ENCODE measurements around the gene PRKCA.
"Not testable (repeated sequence)": the region's sequence is repeated elsewhere in the genome, so short reads cannot be mapped to it uniquely, and the experiment has no call there.

PRKCA gene

DNA sequence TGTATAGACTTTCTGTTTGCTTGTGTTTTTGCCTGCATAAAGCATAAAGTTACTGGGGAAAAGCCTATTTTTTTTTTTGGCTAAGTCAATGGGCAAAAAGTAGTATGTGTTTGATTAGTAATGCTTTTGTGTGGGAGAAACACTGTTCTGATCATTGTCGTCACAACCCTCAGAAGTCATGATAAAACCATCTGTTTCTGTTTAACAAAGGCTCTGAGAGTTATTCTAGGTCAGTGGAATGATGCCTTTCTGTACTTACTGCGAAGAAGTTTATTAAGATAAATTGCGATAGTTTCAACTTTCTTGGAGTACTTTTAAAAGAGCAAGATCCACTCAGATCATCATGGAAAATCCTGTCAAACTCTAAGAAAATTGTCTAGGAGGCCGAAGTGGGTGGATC, 80.9 kb downstream of the PRKCA start:
- DNase-seq (ENCODE audit: low read depth in 3 of 3), result no peak

DNA sequence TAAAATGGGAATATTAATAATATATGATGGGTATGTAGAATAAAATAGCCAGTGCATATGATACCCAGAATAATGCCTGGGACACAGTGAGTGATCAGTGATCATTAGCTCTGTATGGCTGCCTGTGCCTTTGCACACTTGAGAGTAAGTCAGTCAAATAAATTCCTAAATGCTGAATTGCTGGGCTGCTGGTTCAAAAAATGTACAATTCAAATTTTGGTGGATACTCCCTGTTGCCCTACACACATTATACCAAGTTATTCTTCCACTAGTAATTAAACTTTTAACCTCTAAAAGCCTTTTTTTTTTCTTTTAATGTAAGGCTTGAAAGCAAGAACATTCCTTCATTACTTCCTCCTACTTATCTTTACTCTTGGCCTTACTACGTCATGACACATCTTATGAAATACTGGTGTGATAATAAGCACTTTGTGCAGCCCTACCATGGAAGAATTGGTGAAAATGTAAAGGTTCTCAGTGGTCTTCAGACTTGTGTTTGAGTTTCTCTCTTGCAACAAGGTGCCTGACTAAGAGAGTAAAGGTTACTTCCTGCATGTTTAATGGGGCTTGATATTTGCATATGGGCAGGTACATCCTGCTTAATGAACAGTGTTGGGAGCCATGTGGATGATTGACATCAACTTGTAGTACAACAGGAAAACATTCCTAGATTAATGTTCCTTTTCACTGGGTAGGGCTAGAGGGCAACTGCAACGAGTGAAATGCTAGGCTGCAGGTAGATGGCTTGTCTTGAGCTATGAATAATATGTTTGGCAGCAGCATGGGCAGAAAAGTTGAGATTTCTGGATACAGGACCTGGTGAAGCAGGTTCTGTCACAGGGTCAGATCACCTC, 84.3 kb downstream of the PRKCA start:
- DNase-seq (ENCODE audit: low read depth in 3 of 3), result no peak

DNA sequence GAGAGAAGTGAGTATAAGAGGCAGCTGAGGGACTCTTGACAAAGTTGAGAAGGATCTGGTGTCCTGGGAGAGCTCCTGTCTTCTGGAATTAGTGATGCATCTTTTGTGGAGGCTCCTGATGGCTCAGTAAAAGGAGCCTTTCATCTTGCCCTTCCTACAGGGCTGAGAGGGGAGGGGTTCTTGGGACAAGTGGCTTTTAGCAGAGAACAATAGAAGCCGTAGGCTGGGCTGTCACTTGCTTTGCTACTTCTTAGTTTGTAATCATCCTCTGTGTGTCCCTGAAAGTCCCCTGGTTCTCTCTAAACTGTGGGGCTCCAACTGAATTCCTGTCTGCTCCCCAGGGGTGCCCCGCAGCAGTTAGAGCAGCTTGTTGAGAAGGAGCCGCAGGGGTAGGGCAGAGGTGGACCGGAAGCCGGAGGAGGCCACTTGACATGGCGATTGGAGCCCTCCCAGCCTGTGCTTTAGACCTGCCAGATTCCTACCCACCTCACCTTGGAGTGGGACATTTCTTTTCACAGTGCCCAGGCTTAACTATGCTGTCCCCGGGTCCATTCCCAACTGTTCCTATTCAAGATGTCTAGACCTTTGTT, 85.1 kb downstream of the PRKCA start:
- no peak for DNase-seq (ENCODE audit: low read depth in 3 of 3)

DNA sequence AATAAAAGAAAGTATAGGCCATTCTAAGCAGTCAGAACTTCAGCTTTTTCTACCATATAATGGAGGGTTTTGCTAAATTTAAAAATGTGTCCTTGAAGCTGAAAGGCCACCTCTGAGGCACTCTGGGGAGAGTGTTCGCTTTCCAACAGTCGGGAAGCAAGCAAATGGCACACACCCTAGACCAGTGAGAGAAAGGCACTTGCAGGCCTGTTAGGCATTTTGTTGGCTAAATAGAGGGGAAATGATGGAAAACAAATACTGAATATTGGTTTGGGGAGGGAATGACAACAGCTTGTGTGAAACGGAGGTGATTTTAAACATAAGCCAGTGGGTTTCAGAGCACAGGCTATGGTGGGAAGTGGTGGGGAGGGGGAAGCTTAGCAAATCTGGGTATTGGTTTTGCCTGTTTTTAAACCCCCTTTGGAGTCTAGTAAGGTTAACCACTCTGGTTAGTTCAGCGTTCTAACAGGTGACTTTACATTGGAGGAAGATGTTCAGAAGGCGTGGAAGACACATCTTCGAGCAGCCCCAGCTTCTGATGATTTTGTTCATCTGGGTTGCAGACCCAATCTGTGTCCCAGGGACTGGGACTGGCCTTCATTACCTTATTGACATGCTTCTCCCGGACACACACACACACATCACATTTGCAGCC, 90.5 kb downstream of the PRKCA start:
- DNase-seq (ENCODE audit: low read depth in 3 of 3), result no peak

DNA sequence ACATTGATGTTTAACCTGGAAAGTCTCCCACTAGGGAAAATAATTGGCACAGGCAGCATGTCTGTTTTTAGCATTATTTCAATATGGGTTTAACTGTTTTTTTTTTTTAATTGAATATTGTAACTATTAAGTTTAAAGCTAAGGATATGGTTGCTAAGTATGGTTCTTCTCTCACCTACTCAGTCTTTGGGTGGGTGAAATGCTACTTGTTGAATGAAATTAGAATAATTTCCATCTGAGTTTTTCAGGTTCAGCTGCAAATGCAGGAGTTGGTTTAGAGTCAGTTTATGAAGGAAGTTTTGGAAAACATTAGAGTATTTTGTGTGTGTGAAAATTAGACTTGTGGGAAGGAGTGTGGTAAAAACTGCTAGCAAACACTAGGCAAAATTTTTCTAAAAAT, 93.5 kb downstream of the PRKCA start:
- DNase-seq (ENCODE audit: low read depth in 3 of 3), result no peak

DNA sequence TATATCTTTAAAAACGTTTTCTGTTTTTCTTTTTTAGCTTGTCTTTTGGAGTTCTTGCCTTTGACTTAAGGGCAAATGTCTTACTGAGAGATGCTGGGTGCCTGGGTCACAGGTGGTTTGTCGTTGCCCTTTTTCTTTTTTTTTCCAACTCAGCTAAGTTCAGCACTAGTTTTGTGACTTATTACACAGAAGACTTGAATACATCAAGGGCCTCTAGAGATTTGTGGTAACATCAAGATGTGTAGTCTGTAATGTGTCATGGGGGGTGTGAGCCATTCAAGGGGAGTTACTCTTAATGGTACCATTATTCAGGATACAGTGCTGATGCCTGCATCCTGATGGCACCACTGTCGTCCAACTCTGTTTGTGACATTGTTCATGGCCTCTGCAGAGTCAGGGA, 95.1 kb downstream of the PRKCA start:
- DNase-seq (ENCODE audit: low read depth in 3 of 3), result no peak

DNA sequence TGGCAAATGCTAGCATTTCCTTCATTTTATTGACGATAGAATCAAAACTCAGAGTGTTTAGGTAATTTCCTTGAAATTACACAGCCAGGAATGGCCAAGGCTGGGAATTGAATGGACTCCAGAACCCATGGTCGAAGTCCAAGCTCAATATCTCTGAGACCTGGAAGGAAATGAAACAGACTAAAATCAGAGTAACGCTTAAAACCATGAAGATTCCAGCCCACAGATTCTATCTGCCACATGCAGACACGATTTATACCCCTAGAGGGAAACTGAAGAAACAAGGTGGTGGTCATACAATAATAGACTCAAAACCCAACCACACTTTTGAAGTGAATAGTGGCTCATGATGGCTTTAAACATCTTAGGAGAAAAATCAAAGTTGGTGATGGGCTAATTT, 95.6 kb downstream of the PRKCA start:
- no peak for DNase-seq (ENCODE audit: low read depth in 3 of 3)

DNA sequence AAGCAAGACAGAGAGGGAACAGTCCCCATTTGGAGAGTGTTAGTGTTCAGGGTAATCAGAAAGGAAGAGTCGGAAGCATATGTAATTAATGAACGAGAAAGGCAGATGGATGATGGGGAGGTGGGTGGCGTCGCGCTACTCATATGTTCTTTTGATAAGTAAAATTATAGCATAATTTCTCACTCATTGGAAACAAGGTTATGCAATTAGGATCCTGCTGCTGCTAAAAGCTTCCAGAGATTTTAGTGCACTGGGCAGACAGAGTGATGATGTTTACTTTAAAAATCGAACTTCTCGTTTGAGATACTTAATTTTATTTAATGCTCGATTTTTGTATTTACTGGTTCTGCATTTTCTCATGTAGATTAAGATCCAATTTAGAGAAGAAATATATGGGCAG, 96.2 kb downstream of the PRKCA start:
- DNase-seq (ENCODE audit: low read depth in 3 of 3), result no peak

DNA sequence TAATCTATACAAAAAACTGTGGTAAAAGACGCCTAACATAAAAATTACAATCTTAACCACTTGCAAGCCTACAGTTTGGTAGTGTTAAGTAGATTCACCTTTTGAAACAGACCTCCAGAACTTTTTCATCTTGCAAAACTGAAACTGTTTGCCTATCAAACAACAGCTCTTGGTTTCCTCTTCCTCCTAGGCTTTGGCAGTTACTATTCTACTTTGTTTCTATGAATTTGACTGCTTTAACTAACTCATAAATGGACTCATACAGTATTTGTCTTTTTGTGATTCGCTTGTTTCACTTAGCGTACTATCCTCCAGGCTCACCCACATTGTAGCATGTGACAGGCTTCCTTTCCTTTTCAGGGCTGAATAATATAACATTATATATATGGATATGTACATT, 97.0 kb downstream of the PRKCA start:
- DNase-seq (ENCODE audit: low read depth in 3 of 3), result no peak

DNA sequence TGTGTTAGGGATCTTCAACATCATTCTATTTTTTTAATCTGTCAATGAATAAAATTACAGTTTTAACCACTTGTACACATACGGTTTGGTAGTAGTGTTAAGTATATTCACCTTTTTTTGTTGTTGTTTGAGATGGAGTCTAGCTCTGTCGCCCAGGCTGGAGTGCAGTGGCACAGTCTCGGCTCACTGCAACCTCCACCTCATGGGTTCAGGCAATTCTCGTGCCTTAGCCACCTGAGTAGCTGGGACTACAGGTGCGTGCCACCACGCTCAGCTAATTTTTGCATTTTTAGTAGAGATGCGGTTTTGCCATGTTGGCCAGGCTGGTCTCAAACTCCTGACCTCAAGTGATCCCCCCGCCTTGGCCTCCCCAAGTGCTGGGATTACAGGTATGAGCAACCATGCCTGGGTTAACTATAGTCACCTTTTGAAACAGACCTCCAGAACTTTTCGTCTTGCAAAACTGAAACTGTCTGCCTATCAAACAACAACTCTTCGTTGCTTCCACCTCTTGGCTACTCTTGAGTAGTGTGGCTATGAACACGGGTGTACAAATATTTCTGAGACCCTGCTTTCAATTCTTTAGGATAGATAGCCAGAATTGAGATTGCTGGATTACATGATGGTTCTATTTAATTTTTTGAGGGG, 97.8 kb downstream of the PRKCA start:
- not testable (repeated sequence) for DNase-seq (ENCODE audit: low read depth in 3 of 3)

DNA sequence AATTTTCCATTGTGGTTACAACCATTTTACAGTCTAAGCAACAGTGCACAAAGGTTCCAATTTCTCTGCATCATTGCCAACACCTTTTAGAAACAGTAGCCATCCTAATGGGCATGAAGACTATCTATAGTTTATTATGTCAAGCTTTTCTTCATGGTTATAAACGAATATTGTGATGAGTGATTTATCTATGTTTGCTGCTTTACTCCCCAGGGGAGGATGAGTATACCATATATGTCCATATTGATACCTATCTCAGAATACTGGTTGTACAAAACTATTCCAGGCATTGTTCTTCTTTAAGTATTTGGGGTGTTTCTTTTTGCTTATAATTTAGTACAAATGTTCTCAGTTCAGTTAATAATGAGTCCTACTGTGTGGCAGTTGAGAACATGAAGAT, 98.3 kb downstream of the PRKCA start:
- DNase-seq (ENCODE audit: low read depth in 3 of 3), result no peak

DNA sequence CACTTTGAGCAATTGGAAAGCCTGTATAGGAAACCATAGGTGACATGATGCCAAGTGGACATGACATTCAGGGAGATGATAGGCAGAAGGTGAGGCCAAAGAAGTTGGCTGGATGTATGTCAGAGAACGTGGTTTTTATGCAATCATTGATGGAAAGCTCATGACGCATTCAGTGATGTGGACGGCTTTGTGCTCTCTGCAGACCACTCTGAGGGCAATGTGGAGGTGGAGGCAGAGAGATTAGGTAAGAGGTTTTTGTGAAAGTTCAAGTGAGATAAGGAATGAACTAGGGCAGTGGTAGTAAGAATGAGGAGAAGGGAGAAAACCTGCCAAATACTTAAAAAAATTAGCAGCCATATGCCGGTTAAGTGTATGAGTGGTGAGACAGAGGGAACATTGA, 99.0 kb downstream of the PRKCA start:
- DNase-seq (ENCODE audit: low read depth in 3 of 3), result no peak

DNA sequence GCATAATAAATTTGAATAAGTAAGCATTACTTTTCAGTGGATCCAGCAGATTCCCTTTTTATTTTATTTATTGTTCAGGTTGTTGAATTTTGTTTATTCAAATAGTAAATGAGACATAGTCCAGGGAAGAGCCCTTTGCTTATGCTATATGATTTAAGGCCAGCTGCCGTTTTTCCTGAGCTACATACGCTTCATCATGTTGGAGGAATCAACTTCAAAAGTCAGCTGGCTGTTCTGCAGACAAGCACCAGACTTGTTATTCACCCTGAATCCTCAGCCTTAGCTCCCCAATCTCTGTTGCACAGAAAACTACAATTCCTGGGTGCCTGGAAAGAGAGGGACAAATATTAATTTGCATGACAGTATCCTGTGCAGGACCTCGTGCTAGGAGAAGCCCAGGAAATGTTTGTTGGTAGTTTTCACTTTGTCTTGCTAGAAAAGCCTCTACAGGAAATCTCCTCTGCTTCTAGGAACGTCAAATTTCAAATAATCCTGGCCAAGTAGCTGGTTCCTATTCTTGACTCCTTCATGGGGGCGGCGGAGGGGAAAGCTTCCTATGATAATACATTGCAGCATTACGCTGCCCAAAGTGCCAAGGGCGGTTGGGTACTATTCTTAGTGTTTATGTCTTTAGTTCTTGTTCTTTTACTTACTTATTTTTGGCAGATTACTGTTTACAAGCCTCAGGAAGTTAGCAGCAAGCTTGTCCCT, 101.6 kb downstream of the PRKCA start:
- DNase-seq (ENCODE audit: low read depth in 3 of 3), result no peak

DNA sequence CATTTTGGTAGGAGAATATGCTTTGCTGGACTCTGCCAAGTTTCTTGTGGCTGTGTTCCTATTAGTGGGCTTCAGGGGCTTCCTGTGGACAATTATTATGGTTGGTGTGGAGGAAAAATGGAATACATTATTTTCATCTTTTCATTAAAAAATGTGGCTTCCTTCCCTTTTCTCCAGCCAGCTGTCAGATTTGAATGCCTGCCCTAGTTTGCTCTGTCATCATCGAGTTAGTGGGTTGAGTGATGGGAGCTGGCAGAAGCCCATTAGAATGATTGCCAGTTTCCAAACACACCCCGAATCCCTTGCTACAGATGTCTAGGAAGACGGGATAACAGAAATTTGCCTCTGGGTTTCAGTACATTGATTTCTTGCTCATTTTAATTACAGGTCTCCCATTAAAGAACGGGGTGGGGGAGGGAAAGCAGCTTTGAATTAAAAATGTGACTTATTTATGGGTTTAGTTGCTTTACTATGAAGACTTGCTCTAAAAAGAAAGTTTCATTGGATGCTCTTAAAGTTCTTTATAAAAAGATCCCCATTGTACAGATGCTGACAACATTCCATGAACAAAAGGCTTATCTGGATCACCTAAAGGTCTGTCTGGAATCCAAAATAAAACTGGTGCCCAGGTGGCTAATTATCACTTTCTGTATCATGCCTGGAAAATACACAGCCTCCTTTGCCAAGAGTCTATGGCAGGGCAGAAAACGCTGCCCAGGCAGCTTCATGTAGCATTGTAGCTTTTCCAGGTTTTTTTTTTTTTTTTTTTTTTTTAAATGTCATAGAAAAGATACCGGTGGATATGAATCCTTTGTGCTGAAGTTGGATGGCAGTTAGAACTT, 103.6 kb downstream of the PRKCA start:
- no peak for DNase-seq (ENCODE audit: low read depth in 3 of 3)

DNA sequence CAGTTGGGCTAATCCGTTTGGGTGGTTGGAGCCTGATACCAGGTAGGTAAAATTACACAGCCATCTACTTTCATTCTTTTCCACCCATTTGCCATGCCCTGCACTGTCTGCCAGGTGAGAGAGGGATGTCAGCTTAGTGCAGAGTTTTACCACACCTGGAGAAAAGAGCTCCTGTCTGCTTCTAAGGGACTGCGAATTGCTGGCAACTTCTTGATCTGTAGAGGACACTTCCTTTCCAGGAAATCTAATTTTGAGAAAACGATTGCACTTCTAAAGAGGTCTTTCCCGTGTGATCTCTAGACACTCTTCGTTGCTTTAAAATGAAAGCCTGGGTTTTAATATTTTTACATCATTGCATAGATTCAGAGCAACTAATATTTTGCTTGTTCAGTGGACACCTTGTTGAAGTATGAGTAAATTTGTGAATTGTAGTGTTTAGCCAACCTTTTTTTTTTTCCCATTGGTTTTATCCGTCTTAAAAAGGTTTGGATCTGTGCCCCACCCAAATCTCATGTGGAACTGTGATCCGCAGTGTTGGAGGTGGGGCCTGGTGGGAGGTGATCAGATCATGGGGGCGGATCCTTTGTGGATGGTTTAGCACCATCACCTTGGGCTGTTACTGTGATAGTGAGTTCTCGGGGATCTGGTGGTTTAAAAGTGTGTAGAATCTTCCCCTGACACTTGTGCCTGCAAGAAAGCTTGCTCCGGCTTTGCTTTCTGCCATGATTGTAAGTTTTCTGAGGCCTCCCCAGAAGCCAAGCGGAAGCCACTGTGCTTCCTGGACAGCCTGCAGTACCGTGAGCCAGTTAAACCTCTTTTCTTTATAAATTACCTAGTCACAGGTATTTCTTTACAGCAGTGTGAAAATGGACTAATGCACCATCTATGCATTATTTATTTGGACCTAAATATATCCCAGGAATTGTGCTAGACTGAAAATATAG, 104.6 kb downstream of the PRKCA start:
- DNase-seq (ENCODE audit: low read depth in 3 of 3), result no peak

DNA sequence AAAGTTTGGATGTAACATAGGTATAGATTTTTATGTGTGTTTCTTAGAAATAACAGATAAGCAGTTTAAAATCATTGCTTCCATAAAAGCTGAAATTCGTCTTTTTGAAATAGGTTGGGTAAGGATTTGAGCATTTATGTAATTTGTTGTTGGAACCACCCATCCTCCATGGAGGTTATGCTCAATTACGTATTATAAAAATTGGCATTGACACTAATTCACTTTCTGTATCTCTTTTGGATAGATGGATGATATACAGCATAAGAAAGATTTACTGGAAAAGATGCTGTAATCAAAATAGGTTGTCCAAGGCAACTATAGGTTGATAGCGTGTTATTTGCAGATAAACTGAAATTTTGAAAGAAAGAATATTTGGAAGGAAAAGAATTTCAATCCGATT, 105.5 kb downstream of the PRKCA start:
- no peak for DNase-seq (ENCODE audit: low read depth in 3 of 3)

DNA sequence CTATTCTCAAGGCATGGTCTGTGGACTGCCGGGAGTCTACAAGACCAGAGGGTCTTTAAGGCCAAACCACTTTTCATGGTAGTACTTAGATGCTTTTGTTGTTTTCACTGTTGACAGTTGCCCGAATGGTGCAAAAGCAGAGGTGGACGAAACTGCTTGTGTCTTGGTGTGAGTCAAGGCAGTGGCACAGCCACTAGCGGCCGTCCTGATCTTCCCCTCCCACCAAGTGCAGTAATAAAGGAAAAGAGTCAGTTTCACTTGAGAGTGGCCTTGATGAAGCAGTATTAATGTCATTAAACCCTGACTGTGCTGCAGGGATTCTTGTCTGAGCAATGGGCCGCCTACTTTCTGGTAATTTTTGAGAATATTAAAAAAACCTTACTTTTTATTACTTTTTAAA, 109.1 kb downstream of the PRKCA start:
- no peak for DNase-seq (ENCODE audit: low read depth in 3 of 3)

DNA sequence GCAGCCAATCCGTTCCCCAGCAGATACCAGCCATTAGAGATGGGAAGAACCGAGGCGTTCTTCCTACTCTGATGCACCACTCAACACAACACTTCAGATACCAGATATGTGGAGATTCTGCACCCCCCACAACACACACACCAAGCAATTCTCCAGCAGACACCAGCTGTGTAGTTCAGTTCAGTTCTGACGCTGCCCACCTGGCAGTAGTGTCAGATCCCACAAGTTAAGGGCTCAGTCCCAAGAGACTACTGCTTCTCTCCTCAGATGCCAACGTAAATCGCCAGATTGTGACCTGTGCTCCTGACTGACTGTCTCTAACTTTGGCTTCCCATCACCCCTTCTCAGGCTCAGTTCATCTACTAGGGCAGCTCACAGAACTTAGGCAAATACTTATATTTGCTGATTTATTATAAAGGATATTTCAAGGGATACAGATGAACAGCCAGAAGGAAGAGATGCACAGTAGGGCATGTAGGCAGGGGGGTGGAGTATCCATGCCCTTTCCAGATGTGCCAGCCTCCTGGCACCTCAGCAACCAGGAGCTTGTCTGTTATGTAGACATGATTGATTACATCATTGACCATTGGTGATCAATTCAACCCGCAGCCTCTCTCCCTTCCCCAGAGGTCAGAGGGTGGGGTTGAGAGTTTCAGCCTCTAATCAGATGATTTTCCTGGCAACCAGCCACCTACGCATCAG, 110.6 kb downstream of the PRKCA start:
- DNase-seq (ENCODE audit: low read depth in 3 of 3), result no peak

All from stimulated activated CD4-positive, alpha-beta T cell treated with anti-CD3 and anti-CD28 coated beads, TNF-alpha, amount 100 ng/mL, for 48 hours (primary cell).